HepG2 (cell line): ENCODE measurements around the gene NFIL3.

Source experiments
- SMC3 ChIP-seq: IDR thresholded peaks from 2 replicates; pipeline ENCODE4 v1.6.1; 2011; ENCODE audit warnings: low read length, improper control_type of control experiment
- ZBTB7B ChIP-seq: sonication (generic); formaldehyde crosslinking; IDR thresholded peaks from 2 replicates; pipeline ENCODE4 v1.4.0; 2020; ENCODE audit warnings: missing genetic modification reagents
- ZNF253 ChIP-seq: sonication (generic); formaldehyde crosslinking; IDR thresholded peaks from 2 replicates; pipeline ENCODE4 v1.8.0; 2022; ENCODE audit warnings: mild to moderate bottlenecking, missing genetic modification reagents, borderline replicate concordance
- ZNF367 ChIP-seq: sonication (generic); formaldehyde crosslinking; IDR thresholded peaks from 2 replicates; pipeline ENCODE4 v1.4.0; 2020; ENCODE audit warnings: missing genetic modification reagents, borderline replicate concordance

DNA sequence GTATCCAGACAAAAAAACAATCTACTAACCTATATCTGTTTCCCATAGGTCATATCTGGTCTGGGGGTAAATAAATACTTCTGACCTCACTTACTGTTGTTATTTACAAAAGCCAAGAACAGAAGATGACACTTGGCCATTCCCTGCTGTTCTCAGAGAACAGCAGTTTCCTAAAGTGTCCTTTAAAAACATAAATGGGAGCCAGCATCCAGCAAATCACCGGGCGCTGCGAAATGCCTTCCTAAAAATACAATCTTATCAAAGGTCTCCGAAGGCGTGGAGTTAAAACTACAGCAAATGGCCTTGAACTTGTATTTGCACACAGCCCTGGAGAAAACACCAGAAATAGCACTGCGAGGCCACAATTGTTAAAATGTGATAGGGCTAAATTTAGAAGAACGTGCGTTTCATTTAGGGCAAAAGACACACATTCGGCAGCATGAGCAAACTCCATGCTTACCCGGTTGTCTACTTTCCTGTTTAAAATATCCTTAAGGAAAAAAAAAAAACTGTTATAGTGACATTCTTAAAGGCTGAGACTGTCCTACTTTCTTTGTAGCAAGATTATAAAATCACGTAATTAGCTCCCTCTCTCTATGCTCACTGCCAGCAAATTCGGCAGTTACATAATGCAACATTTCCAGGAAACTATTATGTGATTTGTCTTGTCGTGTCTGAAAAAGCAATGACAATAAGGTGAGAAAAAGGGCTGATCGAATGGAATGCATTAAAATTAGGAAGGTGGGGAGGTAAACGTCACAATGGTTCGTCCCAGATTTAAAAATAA is 1.5 kb downstream of the NFIL3 start:
- TF ChIP-seq SMC3 (no peak), ZBTB7B (CRISPR knock-in tag) (no peak), ZNF253 (CRISPR knock-in tag) (no peak), ZNF367 (no peak)
